Gastroesophageal sphincter (tissue), 3 donors: Measurements from ENCODE around the gene TP63.

Experiments used
- EP300 ChIP-seq: sonication (generic); formaldehyde crosslinking; IDR thresholded peaks from one replicate; pipeline ENCODE4 v1.6.1; 2017; ENCODE audit warnings: antibody characterized with exemption, mild to moderate bottlenecking
- POLR2A ChIP-seq, 2 donors: fragments of 450-650 bp; IDR thresholded peaks; one replicate each; pipeline ENCODE4 v1.6.1; 2017; ENCODE audit warnings: antibody characterized with exemption in 2 of 2, mild to moderate bottlenecking in 2 of 2, moderate library complexity in 1 of 2
- POLR2AphosphoS5 ChIP-seq: sonication (generic); formaldehyde crosslinking; IDR thresholded peaks from one replicate; pipeline ENCODE4 v1.6.1; 2017; ENCODE audit warnings: antibody characterized with exemption
- TF ChIP-seq, protein P1 (sequence below), 4 experiments: fragments of 200-600 bp in 2 of 4; fragments of 450-650 bp in 2 of 4; sonication (generic) in 1 of 4; IDR thresholded peaks; one replicate each; pipeline ENCODE4 v1.5.1; 2017 to 2019; ENCODE audit warnings: antibody characterized with exemption in 4 of 4, mild to moderate bottlenecking in 2 of 4, moderate library complexity in 2 of 4

DNA sequence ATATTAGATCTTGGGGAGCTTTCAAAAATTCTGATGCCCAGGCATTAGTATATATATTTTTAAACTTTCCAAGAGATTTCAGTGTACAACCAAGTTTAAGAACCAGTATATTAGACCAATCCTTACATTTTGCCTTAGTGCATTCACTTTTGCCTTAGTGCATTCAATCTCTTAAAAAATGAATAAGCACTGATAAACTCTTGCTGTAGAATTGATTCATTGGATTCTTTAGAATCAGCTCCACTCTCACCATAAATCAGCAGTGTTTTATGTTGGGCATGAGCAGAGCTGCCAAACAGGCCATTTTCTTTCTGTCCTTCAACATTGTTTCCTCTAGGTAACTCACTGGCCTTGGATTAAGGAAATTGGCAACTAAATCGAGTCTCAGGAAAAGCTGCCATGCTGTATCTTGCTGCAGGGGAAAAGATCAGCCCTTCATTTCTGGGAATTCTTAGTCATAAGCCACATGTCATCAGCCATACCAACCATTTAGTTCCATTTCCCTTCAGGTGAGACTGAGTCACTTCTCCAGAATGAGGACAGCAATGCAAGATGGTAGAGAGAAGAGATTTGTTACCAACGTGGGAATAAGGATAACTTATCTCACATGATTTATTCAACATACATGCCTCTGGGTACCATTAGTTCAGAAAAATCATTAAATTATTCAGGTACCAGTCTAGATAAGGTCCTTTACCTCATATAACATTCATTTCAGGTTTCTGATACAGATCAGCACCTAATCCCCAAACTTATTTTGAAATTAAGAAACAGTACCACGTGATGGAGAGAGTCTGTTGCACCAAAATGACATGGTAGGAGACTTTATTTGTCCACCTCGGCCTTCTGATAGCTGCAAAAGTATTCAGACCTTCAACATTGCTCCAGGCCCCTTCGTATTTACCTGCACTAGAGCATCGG is 297.0 kb downstream of the TP63 start:
- TF ChIP-seq, protein P1, sequence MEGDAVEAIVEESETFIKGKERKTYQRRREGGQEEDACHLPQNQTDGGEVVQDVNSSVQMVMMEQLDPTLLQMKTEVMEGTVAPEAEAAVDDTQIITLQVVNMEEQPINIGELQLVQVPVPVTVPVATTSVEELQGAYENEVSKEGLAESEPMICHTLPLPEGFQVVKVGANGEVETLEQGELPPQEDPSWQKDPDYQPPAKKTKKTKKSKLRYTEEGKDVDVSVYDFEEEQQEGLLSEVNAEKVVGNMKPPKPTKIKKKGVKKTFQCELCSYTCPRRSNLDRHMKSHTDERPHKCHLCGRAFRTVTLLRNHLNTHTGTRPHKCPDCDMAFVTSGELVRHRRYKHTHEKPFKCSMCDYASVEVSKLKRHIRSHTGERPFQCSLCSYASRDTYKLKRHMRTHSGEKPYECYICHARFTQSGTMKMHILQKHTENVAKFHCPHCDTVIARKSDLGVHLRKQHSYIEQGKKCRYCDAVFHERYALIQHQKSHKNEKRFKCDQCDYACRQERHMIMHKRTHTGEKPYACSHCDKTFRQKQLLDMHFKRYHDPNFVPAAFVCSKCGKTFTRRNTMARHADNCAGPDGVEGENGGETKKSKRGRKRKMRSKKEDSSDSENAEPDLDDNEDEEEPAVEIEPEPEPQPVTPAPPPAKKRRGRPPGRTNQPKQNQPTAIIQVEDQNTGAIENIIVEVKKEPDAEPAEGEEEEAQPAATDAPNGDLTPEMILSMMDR (IDR thresholded peaks at IDR 0.05) = no peak
- TF ChIP-seq POLR2A (IDR thresholded peaks at IDR 0.05) (no peak), POLR2AphosphoS5 (no peak), EP300 (no peak)
